ENCODE results near the gene EFEMP1. TPM values are rescaled to one million over a fixed set of nuclear protein-coding genes. Genes with fewer than 3 reads are reported as not detected.
A peak's percentile ranks its signal among the peaks of the same experiment; 100 is the strongest.

The EFEMP1 gene
- total RNA-seq (not detected), polyA plus RNA-seq (not detected)

- peaks cover 0 to 2% (median 0%) of the 10 kb centered on the region in 8 donors for H3K9me3 Mint-ChIP-seq
- peaks cover 5% of the 10 kb centered on the region for H3K27me3 ChIP-seq (ENCODE audit: insufficient read depth, low read length)
- ChIA-PET POLR2A (ENCODE audit: partially characterized antibody) (no interaction called here), CTCF (ENCODE audit: partially characterized antibody) (no interaction called here)
- H3K27ac Mint-ChIP-seq = no peak within 1 kb of the TSS
- no peak within 1 kb of the TSS for H3K27ac ChIP-seq (ENCODE audit: low read depth, low read length)
- no peaks in the 10 kb centered on the region for H3K4me1 ChIP-seq (ENCODE audit: insufficient read depth, low read length)
- intact Hi-C loops (cut with micrococcal nuclease) = no loop called here
- H3K36me3 ChIP-seq (ENCODE audit: insufficient read depth, low read length) = no peaks in the 10 kb centered on the region
- H3K4me3 ChIP-seq (ENCODE audit: low read length in 2 of 2) = no peak within 1 kb of the TSS
- H3K9me3 ChIP-seq (ENCODE audit: control insufficient read depth in 1 of 2, low read length in 2 of 2) = no peaks in the 10 kb centered on the region
- peaks cover 14 to 28% of the 10 kb centered on the region in 2 donors for H3K27me3 Mint-ChIP-seq
- peak within 1 kb of the TSS in 2 of 8 donors; percentile 45 to 51 for H3K4me3 Mint-ChIP-seq
- H3K36me3 Mint-ChIP-seq = no peaks in the 10 kb centered on the region
- H3K4me1 Mint-ChIP-seq = peaks cover 0 to 14% (median 3%) of the 10 kb centered on the region in 4 donors
- no peak for DNase-seq
Observed at GRCh38 chr2:55923091-55923981, at the start of gene EFEMP1. Gene EFEMP1 (minus strand): TSS chr2:55923782. CDS start chr2:55922440, 1,342 bp downstream.

GRCh38 chr2:55970500-55970899 is 46.9 kb upstream of the EFEMP1 start:
- intact Hi-C loops (cut with micrococcal nuclease) = no loop called here
- no peaks in the 10 kb centered on the region for H3K36me3 Mint-ChIP-seq
- POLR2A ChIA-PET (ENCODE audit: partially characterized antibody) = no interaction called here
- peaks cover 0 to 1% of the 10 kb centered on the region in 2 donors for H3K27me3 Mint-ChIP-seq
- CTCF ChIA-PET (ENCODE audit: partially characterized antibody) = no interaction called here
- Histone ChIP-seq H3K27me3 (ENCODE audit: insufficient read depth, low read length) (no peaks in the 10 kb centered on the region), H3K4me3 (ENCODE audit: low read length in 2 of 2) (no peak overlapping the region), H3K4me1 (ENCODE audit: insufficient read depth, low read length) (no peaks in the 10 kb centered on the region), H3K27ac (ENCODE audit: low read depth, low read length) (no peak overlapping the region), H3K9me3 (ENCODE audit: control insufficient read depth in 1 of 2, low read length in 2 of 2) (no peaks in the 10 kb centered on the region), H3K36me3 (ENCODE audit: insufficient read depth, low read length) (no peaks in the 10 kb centered on the region)
- H3K4me3 Mint-ChIP-seq = no peak overlapping the region
- H3K27ac Mint-ChIP-seq = no peak overlapping the region
- no peaks in the 10 kb centered on the region for H3K4me1 Mint-ChIP-seq
- H3K9me3 Mint-ChIP-seq = peaks cover 0 to 6% (median under 1%) of the 10 kb centered on the region in 8 donors
- DNase-seq = no peak

- intact Hi-C loops (cut with micrococcal nuclease) = no loop called here
- Histone ChIP-seq H3K4me1 (ENCODE audit: insufficient read depth, low read length) (no peaks in the 10 kb centered on the region), H3K9me3 (ENCODE audit: control insufficient read depth in 1 of 2, low read length in 2 of 2) (no peaks in the 10 kb centered on the region), H3K27me3 (ENCODE audit: insufficient read depth, low read length) (no peaks in the 10 kb centered on the region), H3K4me3 (ENCODE audit: low read length in 2 of 2) (no peak overlapping the region), H3K27ac (ENCODE audit: low read depth, low read length) (no peak overlapping the region), H3K36me3 (ENCODE audit: insufficient read depth, low read length) (no peaks in the 10 kb centered on the region)
- CTCF ChIA-PET (ENCODE audit: partially characterized antibody) = no interaction called here
- Mint-ChIP-seq H3K4me1 (no peaks in the 10 kb centered on the region), H3K36me3 (no peaks in the 10 kb centered on the region), H3K27ac (no peak overlapping the region), H3K9me3 (peaks cover 0 to 6% (median under 1%) of the 10 kb centered on the region in 8 donors), H3K4me3 (no peak overlapping the region), H3K27me3 (peaks cover 0 to 1% of the 10 kb centered on the region in 2 donors)
- POLR2A ChIA-PET (ENCODE audit: partially characterized antibody) = no interaction called here
- DNase-seq = no peak
Observed at GRCh38 chr2:55968941-55969340, 45.4 kb upstream of the EFEMP1 start.

GRCh38 chr2:55966401-55967118 is 43.0 kb upstream of the EFEMP1 start:
- Mint-ChIP-seq H3K36me3 (no peaks in the 10 kb centered on the region), H3K4me1 (no peaks in the 10 kb centered on the region), H3K9me3 (peaks cover 0 to 7% (median under 1%) of the 10 kb centered on the region in 8 donors), H3K27me3 (peaks cover 0 to 1% of the 10 kb centered on the region in 2 donors), H3K4me3 (no peak overlapping the region), H3K27ac (no peak overlapping the region)
- Histone ChIP-seq H3K4me3 (ENCODE audit: low read length in 2 of 2) (no peak overlapping the region), H3K4me1 (ENCODE audit: insufficient read depth, low read length) (no peaks in the 10 kb centered on the region), H3K27ac (ENCODE audit: low read depth, low read length) (no peak overlapping the region), H3K36me3 (ENCODE audit: insufficient read depth, low read length) (no peaks in the 10 kb centered on the region), H3K27me3 (ENCODE audit: insufficient read depth, low read length) (no peaks in the 10 kb centered on the region), H3K9me3 (ENCODE audit: control insufficient read depth in 1 of 2, low read length in 2 of 2) (no peaks in the 10 kb centered on the region)
- ChIA-PET CTCF (ENCODE audit: partially characterized antibody) (no interaction called here), POLR2A (ENCODE audit: partially characterized antibody) (no interaction called here)
- peak in 1 of 5 donors; percentile 20 for DNase-seq
- intact Hi-C loops (cut with micrococcal nuclease) = no loop called here

- H3K36me3 Mint-ChIP-seq = no peaks in the 10 kb centered on the region
- peaks cover 0 to 7% (median under 1%) of the 10 kb centered on the region in 8 donors for H3K9me3 Mint-ChIP-seq
- DNase-seq = no peak
- no peak overlapping the region for H3K4me3 ChIP-seq (ENCODE audit: low read length in 2 of 2)
- no peaks in the 10 kb centered on the region for H3K4me1 ChIP-seq (ENCODE audit: insufficient read depth, low read length)
- no peak overlapping the region for H3K4me3 Mint-ChIP-seq
- no peaks in the 10 kb centered on the region for H3K9me3 ChIP-seq (ENCODE audit: control insufficient read depth in 1 of 2, low read length in 2 of 2)
- CTCF ChIA-PET (ENCODE audit: partially characterized antibody) = no interaction called here
- H3K36me3 ChIP-seq (ENCODE audit: insufficient read depth, low read length) = no peaks in the 10 kb centered on the region
- peaks cover 0 to 1% of the 10 kb centered on the region in 2 donors for H3K27me3 Mint-ChIP-seq
- H3K27ac ChIP-seq (ENCODE audit: low read depth, low read length) = no peak overlapping the region
- no peaks in the 10 kb centered on the region for H3K27me3 ChIP-seq (ENCODE audit: insufficient read depth, low read length)
- no peaks in the 10 kb centered on the region for H3K4me1 Mint-ChIP-seq
- POLR2A ChIA-PET (ENCODE audit: partially characterized antibody) = no interaction called here
- intact Hi-C loops (cut with micrococcal nuclease) = no loop called here
- no peak overlapping the region for H3K27ac Mint-ChIP-seq
Observed at GRCh38 chr2:55965966-55966365, 42.4 kb upstream of the EFEMP1 start.

- Mint-ChIP-seq H3K27ac (no peak overlapping the region), H3K36me3 (no peaks in the 10 kb centered on the region), H3K9me3 (peaks cover 0 to 7% (median under 1%) of the 10 kb centered on the region in 8 donors), H3K4me1 (no peaks in the 10 kb centered on the region), H3K27me3 (peaks cover 0 to 1% of the 10 kb centered on the region in 2 donors), H3K4me3 (no peak overlapping the region)
- no peaks in the 10 kb centered on the region for H3K27me3 ChIP-seq (ENCODE audit: insufficient read depth, low read length)
- H3K4me1 ChIP-seq (ENCODE audit: insufficient read depth, low read length) = no peaks in the 10 kb centered on the region
- no peak overlapping the region for H3K27ac ChIP-seq (ENCODE audit: low read depth, low read length)
- intact Hi-C loops (cut with micrococcal nuclease) = no loop called here
- H3K9me3 ChIP-seq (ENCODE audit: control insufficient read depth in 1 of 2, low read length in 2 of 2) = no peaks in the 10 kb centered on the region
- DNase-seq = no peak
- no peak overlapping the region for H3K4me3 ChIP-seq (ENCODE audit: low read length in 2 of 2)
- H3K36me3 ChIP-seq (ENCODE audit: insufficient read depth, low read length) = no peaks in the 10 kb centered on the region
- ChIA-PET CTCF (ENCODE audit: partially characterized antibody) (no interaction called here), POLR2A (ENCODE audit: partially characterized antibody) (no interaction called here)
Observed at GRCh38 chr2:55965276-55965675, 41.7 kb upstream of the EFEMP1 start.

GRCh38 chr2:55962915-55963314 is 39.3 kb upstream of the EFEMP1 start:
- H3K4me1 ChIP-seq (ENCODE audit: insufficient read depth, low read length) = no peaks in the 10 kb centered on the region
- DNase-seq = no peak
- no peaks in the 10 kb centered on the region for H3K27me3 ChIP-seq (ENCODE audit: insufficient read depth, low read length)
- no peaks in the 10 kb centered on the region for H3K36me3 ChIP-seq (ENCODE audit: insufficient read depth, low read length)
- peaks cover 0 to 2% of the 10 kb centered on the region in 2 donors for H3K27me3 Mint-ChIP-seq
- peaks cover 0 to 3% (median 0%) of the 10 kb centered on the region in 8 donors for H3K9me3 Mint-ChIP-seq
- ChIA-PET CTCF (ENCODE audit: partially characterized antibody) (interaction anchor here (1.5 to 1.8 kb wide), 2 partner anchors 21 to 244 kb away, joined by 3 to 4 read pairs; no protein-coding TSS in a partner anchor), POLR2A (ENCODE audit: partially characterized antibody) (no interaction called here)
- H3K36me3 Mint-ChIP-seq = no peaks in the 10 kb centered on the region
- no peak overlapping the region for H3K4me3 ChIP-seq (ENCODE audit: low read length in 2 of 2)
- H3K4me3 Mint-ChIP-seq = no peak overlapping the region
- H3K9me3 ChIP-seq (ENCODE audit: control insufficient read depth in 1 of 2, low read length in 2 of 2) = no peaks in the 10 kb centered on the region
- intact Hi-C loops (cut with micrococcal nuclease) = no loop called here
- no peaks in the 10 kb centered on the region for H3K4me1 Mint-ChIP-seq
- no peak overlapping the region for H3K27ac Mint-ChIP-seq
- no peak overlapping the region for H3K27ac ChIP-seq (ENCODE audit: low read depth, low read length)

Measured in CD4-positive, alpha-beta memory T cell (primary cell).